MM.1S (cell line): ENCODE results near the gene NDUFS6.

Experiments used
- DNase-seq: peaks from one replicate; pipeline ENCODE4 v3.0.0-alpha.2; 2015
- H2AFZ ChIP-seq: fragments of 300-600 bp; sonication (generic); 2 replicates; pipeline ENCODE4 v1.6.0; 2016; ENCODE audit warnings: antibody characterized with exemption, low read length
- H3F3A ChIP-seq: fragments of 300-600 bp; sonication (generic); 2 replicates; pipeline ENCODE4 v1.6.1; 2016; ENCODE audit warnings: mild to moderate bottlenecking, antibody characterized with exemption, low read length, moderate library complexity, mixed read lengths; ENCODE audit not compliant: insufficient read depth
- H3K27ac ChIP-seq: fragments of 300-600 bp; sonication (generic); 2 replicates; pipeline ENCODE4 v1.5.1; 2016; ENCODE audit warnings: mild to moderate bottlenecking, low read length
- H3K27me3 ChIP-seq: fragments of 300-600 bp; sonication (generic); replicated peaks from 2 replicates; pipeline ENCODE4 v1.6.0; 2016; ENCODE audit warnings: low read length; ENCODE audit not compliant: insufficient read depth
- H3K36me3 ChIP-seq: fragments of 300-600 bp; sonication (generic); replicated peaks from 2 replicates; pipeline ENCODE4 v1.6.1; 2016; ENCODE audit warnings: mild to moderate bottlenecking, low read length, mixed read lengths; ENCODE audit not compliant: insufficient read depth
- H3K4me1 ChIP-seq: fragments of 300-600 bp; sonication (generic); 2 replicates; pipeline ENCODE4 v1.6.1; 2016; ENCODE audit warnings: low read length, mixed read lengths
- H3K4me2 ChIP-seq: fragments of 300-600 bp; sonication (generic); 2 replicates; pipeline ENCODE4 v1.6.0; 2016; ENCODE audit warnings: low read depth, low read length
- H3K4me3 ChIP-seq: fragments of 300-600 bp; sonication (generic); 2 replicates; pipeline ENCODE4 v1.5.1; 2016; ENCODE audit warnings: low read length, mixed read lengths
- H3K79me2 ChIP-seq: fragments of 300-600 bp; sonication (generic); 2 replicates; pipeline ENCODE4 v1.6.1; 2016; ENCODE audit warnings: mixed run types, low read length, mixed read lengths
- H3K9ac ChIP-seq: fragments of 300-600 bp; sonication (generic); 2 replicates; pipeline ENCODE4 v1.6.1; 2016; ENCODE audit warnings: low read length, mixed read lengths
- H3K9me2 ChIP-seq: fragments of 300-600 bp; sonication (generic); replicated peaks from 2 replicates; pipeline ENCODE4 v1.6.1; 2016; ENCODE audit warnings: mild to moderate bottlenecking, low read length, mixed read lengths; ENCODE audit not compliant: insufficient read depth
- H3K9me3 ChIP-seq: fragments of 300-600 bp; sonication (generic); replicated peaks from 2 replicates; pipeline ENCODE4 v1.6.1; 2016; ENCODE audit warnings: mild to moderate bottlenecking, low read length, mixed read lengths; ENCODE audit not compliant: insufficient read depth
- H4K20me1 ChIP-seq: fragments of 300-600 bp; sonication (generic); 2 replicates; pipeline ENCODE4 v1.6.1; 2016; ENCODE audit warnings: mild to moderate bottlenecking, low read length, moderate library complexity, mixed read lengths; ENCODE audit not compliant: insufficient read depth
- EZH2 ChIP-seq: fragments of 300-600 bp; sonication (generic); optimal IDR thresholded peaks from 2 replicates; pipeline ENCODE3; 2017; ENCODE audit warnings: low read depth, mild to moderate bottlenecking, antibody characterized with exemption, low read length, mixed read lengths
- EZH2phosphoT487 ChIP-seq: fragments of 300-600 bp; sonication (generic); IDR thresholded peaks from 2 replicates; pipeline ENCODE4 v1.6.1; 2018; ENCODE audit warnings: antibody characterized with exemption, low read length
- TF ChIP-seq, protein P1 (sequence below): fragments of 300-600 bp; sonication (generic); IDR thresholded peaks from 2 replicates; pipeline ENCODE4 v1.5.1; 2016; ENCODE audit warnings: antibody characterized with exemption, low read length, mixed read lengths

Gene NDUFS6

DNA sequence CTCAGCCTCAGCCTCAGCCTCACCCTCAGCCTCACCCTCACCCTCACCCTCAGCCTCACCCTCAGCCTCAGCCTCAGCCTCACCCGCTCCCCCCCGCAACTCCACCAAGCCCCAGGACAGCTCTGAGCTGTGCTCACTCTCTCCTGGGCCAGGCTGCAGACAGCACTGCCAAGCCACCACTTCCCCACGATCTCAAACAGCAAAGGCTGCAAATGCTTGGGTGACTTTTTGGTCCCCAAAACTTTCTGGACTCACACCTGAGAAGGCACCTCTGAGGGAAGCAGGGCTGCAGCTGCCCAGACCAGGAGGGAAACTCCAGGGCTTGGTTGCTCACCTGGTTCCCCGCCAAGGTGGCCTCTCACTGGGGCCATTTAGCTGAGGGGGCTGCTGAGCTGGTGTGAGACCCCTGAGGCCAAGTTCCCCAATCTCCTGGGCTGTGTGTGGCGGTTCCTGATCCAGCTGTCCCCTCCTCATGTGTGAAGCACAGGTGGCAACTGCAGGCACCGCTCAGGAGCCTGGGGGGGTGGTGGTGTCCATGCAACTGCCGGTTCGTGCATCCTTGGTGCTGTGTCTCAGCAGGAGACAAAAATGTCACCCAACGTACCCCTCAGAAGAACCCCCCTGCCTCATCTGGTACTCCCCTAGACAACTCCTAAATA lies 19.4 kb upstream of the NDUFS6 start:
- H3K79me2 ChIP-seq = no peaks in the 10 kb centered on the region
- no peak overlapping the region for H3K4me2 ChIP-seq
- no peaks in the 10 kb centered on the region for H3K4me1 ChIP-seq
- TF ChIP-seq EZH2phosphoT487 (no peak), EZH2 (no peak)
- TF ChIP-seq, protein P1, sequence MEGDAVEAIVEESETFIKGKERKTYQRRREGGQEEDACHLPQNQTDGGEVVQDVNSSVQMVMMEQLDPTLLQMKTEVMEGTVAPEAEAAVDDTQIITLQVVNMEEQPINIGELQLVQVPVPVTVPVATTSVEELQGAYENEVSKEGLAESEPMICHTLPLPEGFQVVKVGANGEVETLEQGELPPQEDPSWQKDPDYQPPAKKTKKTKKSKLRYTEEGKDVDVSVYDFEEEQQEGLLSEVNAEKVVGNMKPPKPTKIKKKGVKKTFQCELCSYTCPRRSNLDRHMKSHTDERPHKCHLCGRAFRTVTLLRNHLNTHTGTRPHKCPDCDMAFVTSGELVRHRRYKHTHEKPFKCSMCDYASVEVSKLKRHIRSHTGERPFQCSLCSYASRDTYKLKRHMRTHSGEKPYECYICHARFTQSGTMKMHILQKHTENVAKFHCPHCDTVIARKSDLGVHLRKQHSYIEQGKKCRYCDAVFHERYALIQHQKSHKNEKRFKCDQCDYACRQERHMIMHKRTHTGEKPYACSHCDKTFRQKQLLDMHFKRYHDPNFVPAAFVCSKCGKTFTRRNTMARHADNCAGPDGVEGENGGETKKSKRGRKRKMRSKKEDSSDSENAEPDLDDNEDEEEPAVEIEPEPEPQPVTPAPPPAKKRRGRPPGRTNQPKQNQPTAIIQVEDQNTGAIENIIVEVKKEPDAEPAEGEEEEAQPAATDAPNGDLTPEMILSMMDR = no peak
- no peaks in the 10 kb centered on the region for H3K9me2 ChIP-seq
- no peaks in the 10 kb centered on the region for H3K27me3 ChIP-seq
- H3K36me3 ChIP-seq = no peaks in the 10 kb centered on the region
- no peaks in the 10 kb centered on the region for H4K20me1 ChIP-seq
- H3K27ac ChIP-seq = no peak overlapping the region
- H2AFZ ChIP-seq = no peak overlapping the region
- H3F3A ChIP-seq = no peaks in the 10 kb centered on the region
- no peaks in the 10 kb centered on the region for H3K9me3 ChIP-seq
- no peak overlapping the region for H3K9ac ChIP-seq
- no peak overlapping the region for H3K4me3 ChIP-seq
- no peak for DNase-seq

DNA sequence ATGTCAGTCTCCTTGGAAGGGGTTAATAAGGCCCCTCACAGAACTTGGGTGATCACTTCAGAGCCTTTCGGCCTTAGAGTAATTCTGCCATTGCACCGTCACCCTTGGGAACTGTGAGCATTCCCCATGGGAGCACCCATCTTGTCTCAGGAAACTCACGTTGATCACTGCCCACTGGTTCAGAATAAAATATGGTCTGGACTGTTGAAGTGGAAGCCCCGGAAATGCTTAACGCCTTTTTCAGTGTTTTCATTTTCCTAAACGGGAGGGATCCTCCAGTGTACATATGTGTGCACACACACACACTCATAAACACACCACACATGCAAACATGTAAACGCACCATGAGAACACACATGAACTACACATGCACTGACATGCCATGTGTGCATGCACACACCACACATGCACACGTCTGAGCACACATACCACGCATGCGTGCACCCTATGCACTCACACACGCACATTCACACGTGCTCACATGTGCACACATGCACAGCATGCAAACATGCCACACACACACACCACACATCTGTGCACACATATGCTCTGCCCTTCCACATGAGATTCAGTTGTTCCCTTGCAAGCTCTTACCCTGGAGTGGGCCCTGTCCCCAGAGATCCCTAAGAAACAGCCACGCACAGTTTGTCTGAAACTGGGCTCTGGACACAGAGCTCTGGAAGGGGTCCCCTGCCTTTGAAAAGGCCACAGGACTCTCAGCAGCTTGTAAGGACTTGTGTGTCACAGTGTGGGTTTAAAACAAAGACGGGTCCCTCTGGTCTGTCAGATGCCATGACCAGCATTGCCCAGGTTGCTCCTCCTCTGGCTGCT lies 18.6 kb upstream of the NDUFS6 start:
- H3K9ac ChIP-seq = no peak overlapping the region
- no peak for TF ChIP-seq EZH2
- TF ChIP-seq, protein P1 = no peak
- TF ChIP-seq EZH2phosphoT487 = no peak
- H3K27me3 ChIP-seq = no peaks in the 10 kb centered on the region
- no peak for DNase-seq
- H3K79me2 ChIP-seq = no peaks in the 10 kb centered on the region
- H4K20me1 ChIP-seq = no peaks in the 10 kb centered on the region
- no peaks in the 10 kb centered on the region for H3K4me1 ChIP-seq
- H3K9me2 ChIP-seq = no peaks in the 10 kb centered on the region
- H3K4me2 ChIP-seq = no peak overlapping the region
- H3K4me3 ChIP-seq = no peak overlapping the region
- H3K27ac ChIP-seq = no peak overlapping the region
- no peaks in the 10 kb centered on the region for H3F3A ChIP-seq
- no peak overlapping the region for H2AFZ ChIP-seq
- no peaks in the 10 kb centered on the region for H3K9me3 ChIP-seq
- no peaks in the 10 kb centered on the region for H3K36me3 ChIP-seq

DNA sequence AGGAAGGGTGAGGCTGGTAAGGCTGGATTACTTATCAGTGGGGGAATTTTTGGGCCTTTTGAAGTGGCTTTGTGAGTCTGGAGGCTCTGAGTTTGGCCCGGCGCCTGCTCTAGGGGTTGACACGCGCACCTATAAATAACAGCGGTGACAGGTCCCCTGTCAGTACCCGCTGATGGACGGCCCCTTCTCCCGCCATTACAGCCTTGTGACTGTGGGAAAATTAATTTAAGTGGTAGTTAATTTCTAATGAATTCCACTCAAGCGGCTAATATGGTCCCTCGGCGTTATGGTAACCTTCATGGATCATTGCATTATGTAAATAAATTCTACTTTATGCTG lies 18.0 kb upstream of the NDUFS6 start:
- no peaks in the 10 kb centered on the region for H3K9me3 ChIP-seq
- H3K79me2 ChIP-seq = no peaks in the 10 kb centered on the region
- TF ChIP-seq EZH2 (no peak), EZH2phosphoT487 (no peak)
- TF ChIP-seq, protein P1 = no peak
- DNase-seq = no peak
- H3K9me2 ChIP-seq = no peaks in the 10 kb centered on the region
- no peaks in the 10 kb centered on the region for H3K4me1 ChIP-seq
- H3F3A ChIP-seq = no peaks in the 10 kb centered on the region
- no peaks in the 10 kb centered on the region for H4K20me1 ChIP-seq
- no peak overlapping the region for H3K4me3 ChIP-seq
- H3K27me3 ChIP-seq = no peaks in the 10 kb centered on the region
- no peak overlapping the region for H3K9ac ChIP-seq
- H3K36me3 ChIP-seq = no peaks in the 10 kb centered on the region
- no peak overlapping the region for H3K4me2 ChIP-seq
- no peak overlapping the region for H2AFZ ChIP-seq
- H3K27ac ChIP-seq = no peak overlapping the region
